GM15510 (cell line): ENCODE data around the gene FMO2.

Experiments
- POLR2A ChIP-seq: IDR thresholded peaks from 3 replicates; pipeline ENCODE4 v1.6.1; 2011; ENCODE audit warnings: borderline replicate concordance; ENCODE audit not compliant: insufficient read length; ENCODE audit errors: extremely low read depth

FMO2 gene

DNA sequence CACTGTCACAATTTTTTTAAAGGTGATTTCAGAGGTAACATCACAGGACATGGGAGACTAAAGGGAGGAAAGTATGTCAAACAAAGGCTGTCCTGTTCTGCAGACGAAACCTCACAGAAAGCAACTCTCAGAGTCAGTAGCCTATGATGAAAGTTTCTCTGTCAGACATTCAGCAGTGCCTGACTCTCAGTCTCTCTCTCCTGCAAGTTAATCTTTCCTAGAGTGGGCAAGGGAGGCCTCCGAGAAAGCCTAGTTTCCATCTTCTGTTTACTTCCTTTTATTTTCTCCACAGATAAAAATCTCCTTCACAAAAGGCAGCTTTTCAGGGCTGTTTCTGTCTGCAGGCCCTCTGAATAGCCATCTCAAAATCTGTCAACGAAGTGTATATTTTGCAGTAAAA is 24.9 kb upstream of the FMO2 start:
- no peak for TF ChIP-seq POLR2A

DNA sequence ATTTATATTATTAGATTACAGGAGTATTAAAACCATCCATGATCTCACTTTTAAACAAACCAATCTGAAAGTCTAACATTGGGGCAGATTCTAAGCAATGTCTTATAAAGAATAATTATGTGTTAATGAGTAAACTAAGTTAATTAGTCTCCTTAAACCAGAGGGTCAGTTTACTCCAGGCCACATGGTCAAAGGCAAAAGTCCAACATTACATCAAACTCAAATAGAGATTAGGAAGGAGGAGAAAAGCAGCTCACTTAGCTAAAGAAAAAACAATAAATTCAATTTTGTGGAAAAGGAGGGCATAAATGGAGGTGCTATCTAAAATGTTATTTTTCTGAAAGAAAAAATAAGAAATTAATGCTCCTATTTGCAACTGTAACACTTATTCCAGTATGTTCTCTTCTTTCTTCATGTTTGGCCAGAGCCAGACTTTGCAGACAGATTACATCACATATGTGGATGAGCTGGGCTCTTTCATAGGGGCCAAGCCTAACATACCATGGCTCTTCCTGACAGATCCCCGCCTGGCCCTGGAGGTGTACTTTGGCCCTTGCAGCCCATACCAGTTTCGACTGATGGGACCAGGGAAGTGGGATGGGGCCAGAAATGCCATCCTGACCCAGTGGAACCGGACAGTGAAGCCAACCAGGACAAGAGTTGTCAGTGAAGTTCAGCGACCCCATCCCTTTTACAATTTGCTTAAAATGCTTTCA is 24.3 kb upstream of the FMO2 start:
- TF ChIP-seq POLR2A = no peak

DNA sequence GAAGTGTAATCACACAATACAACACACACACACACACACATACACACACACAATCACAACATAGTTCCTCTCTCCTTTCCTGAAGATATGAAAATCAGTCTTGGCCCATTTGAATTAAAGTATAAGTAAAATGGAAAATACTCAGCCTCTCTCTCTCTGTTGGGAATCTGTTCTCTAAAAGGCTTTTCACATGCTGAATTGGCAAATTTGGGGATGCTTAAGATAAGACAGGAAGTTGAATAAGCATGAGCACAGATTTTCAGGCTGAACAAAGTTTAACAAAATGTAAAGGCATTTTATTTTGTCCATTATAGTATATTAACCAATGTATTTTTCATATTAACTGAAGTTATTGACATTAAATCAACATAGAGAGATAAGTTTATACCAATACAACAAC is 23.7 kb upstream of the FMO2 start:
- TF ChIP-seq POLR2A = no peak

DNA sequence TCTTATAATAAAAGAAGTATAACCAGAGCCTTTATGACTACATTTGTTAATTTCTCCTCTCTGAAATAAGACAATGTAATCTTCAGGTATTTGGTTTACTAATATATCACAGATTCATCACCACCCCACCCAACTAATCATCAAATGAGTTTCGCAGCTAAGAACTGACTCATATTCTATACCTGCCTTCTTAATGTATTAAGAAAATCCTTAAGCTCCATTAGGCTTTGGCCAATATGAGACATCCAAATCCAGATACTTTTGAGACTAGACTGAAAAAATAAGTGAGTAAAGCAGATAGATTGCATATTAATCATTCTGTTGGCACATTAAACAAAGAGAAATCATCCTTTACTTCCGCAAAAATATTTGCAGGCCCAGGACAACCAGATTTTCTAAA is 18.7 kb upstream of the FMO2 start:
- TF ChIP-seq POLR2A = no peak

DNA sequence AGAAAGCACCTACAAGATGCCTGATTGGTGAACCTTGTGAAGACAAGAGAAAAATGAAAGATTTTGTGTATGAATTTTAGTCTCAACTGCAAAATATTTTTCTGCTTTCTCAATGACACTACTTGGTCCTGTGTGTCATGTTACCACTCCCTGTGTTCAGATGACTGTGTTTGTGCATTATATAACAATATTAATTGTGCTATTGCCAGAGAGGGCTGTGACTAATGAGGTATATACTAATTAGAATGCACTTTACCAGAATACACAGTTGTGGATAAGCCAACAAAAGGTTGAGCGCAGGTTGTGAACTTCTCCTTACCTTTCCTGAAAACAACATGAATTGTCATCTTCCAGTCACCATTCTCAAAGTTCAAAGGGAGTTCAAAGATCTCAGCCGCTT is 17.3 kb upstream of the FMO2 start:
- no peak for TF ChIP-seq POLR2A

DNA sequence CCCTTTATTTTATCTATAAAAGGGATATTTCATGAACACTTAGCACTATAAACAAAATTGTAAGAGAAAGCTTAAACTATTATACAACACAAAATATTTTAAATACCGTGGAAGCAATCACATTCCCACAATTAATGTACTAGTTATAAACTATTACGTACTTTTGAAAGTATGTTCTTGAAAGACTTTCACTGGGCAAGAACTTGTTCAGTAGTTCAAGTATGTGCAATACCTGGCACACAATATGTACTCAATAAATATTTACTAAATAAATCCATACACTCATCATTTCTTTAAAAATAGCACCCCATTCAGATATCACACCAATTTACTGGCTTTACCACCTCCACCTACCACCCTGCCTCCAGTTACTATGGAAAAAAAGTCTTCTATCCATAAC is 12.6 kb upstream of the FMO2 start:
- TF ChIP-seq POLR2A = no peak

DNA sequence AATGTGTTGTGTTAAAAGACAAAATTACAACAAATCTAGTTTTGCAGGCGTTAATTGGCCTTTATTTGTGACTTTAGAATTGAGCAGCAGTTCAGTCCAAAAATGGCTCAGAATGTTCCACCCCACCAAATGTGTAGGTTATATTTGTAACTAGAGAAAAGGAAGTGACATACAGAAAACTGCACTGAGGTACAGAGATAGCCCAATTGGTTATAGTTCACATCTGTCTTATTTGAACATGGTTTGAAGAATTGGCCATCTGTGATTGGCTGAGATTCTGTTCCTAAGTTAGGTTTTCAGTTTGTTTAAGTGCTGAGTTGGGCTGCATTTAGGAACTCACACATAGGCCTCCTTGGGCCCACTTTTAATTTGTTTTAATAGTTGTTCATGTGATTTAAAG is 12.0 kb upstream of the FMO2 start:
- TF ChIP-seq POLR2A = no peak

DNA sequence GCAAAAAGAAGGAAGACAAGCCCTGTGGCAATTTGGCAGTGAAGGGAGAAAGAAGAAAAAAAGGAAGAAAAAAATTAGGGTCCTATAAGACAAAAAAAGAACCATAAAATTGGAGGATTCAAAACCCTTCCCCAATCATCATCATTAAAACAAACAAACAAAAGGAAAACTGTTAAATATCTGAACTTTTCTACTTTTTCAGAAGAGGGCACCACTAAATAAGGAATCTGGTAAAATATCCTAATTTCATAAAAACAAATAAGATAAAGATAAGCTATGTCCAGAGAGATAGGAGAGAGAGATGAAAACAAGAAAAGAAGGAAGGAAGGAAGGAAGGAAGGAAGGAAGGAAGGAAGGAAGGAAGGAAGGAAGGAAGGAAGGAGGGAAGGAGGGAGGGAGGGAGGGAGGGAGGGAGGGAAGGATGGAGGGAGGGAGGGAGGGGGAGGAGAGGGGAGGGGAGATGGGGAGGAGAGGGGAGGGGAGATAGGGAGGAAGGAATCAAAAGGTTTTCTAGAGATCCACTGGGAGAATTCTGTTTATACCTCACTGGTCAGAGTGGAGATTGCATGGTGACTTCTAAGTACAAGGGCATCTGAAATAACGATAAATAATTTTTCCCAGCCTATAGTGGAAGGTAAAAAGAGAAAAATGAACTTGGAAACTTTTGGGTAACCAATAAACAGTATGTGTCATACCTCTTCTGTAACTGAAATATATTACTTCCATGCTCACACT is 10.4 kb upstream of the FMO2 start:
- TF ChIP-seq POLR2A = no peak

DNA sequence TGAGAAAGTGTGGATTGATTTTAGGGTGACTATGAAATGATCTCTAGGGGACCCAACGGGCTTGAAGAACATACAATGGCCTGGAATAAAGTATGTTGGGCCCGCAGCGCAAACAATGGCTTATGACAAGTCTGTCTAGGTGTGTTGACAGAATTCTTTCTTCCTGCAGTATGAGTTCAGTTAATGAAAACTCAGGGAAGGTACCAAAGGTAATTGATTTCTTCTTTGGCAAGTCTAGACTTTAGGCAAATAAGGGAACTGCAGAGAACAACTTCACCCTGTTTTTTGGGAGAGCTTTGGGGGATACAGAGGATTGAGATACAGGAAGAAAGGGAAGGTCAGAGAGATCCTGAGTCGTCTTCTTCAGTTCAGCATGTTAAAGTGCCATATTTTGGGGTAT is 7.8 kb upstream of the FMO2 start:
- TF ChIP-seq POLR2A = no peak

DNA sequence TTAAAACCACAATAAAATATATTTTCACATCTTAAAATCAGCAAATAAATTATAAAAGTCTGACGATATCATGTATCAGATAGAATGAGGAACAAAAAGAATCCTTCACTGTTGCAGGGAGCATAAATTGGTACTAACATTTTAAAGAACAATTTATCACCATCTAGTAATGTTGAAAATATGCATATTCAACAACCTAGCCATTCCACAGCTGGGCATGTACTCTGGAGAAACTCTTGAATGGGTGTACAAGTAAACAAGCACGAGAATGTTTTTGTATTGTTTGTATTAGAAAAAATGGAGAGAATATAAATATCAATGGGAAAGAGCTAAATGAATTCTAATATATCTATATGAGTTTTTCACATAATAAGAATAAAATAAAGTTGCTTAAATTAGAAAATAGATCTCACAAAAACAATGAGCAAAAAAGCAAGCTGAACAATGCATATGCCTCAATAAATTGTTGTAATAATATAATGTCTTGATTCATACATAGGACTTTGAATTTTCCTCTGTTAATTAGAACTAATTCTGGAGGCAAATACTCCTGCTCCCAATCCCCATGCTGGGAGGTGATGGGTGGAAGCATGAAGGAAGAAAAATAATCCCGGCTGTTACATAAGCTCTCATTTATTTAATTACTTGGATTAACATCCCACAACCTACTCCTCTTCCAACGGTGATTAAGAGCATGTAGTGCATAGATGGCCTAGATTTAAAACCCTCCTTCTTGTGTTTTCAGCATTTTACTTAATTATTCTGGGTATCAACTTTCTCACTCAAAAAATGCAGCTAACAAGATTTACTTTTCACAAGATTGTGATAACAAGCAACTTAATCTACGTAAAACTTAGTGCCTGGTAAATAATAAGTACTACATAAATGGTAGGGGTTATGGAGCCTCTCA is 5.5 kb upstream of the FMO2 start:
- TF ChIP-seq POLR2A = no peak

DNA sequence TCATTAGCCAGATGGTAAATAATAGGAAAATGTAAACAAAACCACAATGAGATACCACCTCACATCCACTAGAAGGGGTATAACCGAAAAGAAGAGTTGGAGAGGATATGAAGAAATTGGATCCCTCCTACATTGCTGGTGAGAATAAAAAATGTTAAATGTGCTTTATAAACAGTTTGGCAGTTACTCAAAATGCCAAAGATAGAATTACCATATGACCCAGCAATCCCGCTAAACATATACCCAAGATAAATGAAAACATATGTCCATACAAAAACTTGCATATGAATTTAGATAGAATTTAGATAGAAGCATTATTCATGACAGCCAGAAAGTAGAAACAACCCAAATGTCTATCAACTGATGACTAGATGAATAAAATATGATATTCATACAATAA is 4.4 kb upstream of the FMO2 start:
- no peak for TF ChIP-seq POLR2A

DNA sequence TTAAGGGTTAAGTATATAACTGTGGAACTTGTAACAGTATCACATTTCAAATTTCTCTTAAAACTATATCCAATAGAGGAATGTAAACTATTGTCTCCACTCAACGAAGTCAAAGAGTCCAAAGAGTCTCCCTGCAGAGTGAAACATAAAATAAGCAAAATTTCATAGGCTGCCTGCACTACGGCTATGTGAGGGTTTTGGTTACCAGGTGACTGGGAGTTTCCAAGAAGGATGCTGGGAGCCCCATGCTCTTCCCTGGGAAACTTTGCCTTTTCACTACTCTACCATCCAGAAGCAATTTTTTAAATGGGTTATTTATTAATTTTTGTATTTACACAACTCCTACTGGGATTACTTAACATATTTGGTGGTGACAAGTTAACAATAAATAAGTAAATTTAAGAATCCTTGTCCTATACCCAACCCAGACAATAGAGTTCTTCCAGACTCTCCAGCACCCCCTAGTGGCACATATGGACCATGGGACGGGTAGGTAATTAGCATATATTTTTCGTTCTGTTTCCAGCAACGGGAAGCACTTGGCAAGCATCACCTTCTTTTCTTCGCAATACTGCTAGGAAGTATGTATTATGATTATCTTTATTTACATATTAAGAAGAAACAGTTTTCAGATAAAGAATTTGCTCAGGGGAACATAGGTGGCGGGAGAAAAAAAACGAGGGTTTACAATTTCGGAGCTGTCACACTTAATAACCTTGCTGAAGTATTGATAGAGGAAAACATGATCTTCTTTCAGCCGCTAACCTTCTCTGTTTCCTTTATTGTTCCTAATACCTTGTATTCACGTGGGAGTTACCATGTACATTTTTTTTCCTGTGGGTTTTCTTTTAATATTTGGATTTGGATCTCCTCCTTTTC is 3.5 kb downstream of the FMO2 start:
- no peak for TF ChIP-seq POLR2A

DNA sequence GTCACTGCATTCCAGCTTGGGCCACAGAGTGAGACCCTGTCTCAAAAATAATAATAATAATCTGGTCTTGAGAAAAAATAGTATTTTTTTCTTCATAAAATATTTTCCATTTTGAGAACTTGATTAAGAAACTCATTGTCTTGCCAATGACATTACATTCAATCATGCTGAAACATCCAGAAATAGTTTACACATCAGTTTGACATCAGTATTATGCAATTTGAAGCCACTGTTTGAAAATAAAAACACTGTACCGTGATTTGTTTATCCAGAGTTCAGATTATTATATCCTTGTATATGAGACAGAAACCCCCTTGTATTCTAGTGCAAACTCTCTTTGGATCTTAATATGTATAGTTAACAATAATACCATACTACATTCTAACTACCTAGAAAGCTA is 6.9 kb downstream of the FMO2 start:
- no peak for TF ChIP-seq POLR2A

DNA sequence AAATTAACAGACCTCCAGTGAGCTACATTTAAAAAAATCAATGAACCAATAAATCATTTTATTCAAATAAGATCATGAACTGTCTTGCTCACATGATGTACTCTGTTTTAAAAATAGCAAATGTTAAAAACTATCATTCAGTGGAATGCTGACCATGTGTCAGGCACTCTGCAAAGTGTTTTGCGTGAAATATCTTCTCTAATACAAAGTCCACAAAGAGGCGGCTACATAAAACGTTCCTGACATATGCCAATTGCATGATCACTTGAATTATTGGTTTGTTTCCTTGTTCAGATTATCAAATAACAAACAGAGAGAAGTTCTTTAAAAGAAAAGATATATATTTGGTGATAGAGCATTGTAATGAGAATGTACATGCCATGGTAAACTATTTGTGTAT is 10.7 kb downstream of the FMO2 start:
- TF ChIP-seq POLR2A = no peak
